GM18858 (cell line): Measurements from ENCODE around the gene FAT1.

ENCODE experiments used
- ATAC-seq: cut with Tn5 transposase; IDR thresholded peaks from one replicate; pipeline ENCODE4 v1.9.1; 2021; ENCODE audit not compliant: unreplicated experiment

Gene FAT1

DNA sequence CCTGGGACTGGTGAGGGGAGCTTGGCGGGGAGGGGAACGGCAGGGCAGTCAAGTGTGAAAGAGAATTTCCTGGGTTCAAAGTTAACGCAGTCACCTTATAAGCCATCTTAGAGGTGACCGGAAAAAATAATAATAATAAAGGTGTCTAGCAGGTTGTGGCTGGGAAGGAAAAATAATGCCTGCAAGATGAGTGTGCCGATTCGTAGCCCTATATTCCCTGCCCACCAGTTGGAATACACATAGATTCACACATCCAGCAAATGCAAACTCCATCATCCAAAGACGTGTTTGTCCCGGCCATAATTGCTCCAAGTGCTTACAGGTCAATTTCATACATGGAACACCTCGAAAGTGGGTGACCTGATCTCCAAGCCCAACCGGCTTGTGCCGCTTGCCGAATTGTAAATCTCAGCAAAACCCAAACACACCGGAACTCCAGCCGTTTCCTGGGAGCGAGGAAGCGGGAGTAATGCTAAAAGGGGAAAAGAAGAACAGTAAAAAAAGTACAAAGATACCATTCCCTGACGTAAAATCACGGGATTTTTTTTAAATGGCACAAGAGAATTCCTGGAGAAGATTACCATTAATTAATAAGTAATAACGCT is 1.3 kb upstream of the FAT1 start:
- no peak for ATAC-seq

DNA sequence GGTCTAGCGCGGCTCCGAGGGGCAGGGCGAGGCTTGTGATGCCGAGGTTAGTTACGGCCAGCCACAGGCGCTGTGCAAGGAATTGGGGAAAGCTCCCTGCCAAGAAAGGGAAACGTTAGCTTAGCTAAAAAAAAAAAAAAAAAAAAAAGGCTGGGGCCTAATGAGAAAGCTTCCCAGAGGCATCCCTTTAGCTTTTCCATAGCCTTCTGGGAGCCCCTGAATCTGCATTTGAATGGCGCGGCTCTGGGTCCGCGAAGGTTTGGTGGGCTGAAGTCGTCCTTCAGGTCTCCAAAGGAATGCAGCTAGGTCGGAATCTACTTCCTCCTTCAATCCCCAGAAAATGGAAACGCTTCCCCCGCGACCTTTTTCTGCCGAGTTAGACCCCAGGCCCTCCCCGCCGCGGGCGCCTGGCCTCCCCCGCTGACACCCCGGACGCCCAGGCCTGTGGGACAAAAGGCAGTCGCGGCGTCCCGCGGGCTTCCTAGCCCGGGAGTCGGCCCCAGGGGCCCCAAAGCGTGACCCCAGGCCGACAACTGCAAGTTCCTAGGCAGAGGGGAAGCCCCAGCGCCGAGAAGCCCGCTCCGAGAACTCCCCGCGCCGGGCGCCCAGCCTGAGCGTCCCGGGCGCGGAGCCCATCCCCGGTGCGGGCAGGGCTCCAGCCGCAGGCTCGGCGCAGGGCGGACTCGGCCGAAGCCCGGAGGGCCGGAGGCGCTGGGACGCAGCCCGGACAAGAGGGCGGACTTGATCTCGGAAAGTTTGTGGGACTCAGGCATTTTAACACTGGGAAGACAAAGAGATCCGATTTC is 605 bp upstream of the FAT1 start:
- no peak for ATAC-seq

DNA sequence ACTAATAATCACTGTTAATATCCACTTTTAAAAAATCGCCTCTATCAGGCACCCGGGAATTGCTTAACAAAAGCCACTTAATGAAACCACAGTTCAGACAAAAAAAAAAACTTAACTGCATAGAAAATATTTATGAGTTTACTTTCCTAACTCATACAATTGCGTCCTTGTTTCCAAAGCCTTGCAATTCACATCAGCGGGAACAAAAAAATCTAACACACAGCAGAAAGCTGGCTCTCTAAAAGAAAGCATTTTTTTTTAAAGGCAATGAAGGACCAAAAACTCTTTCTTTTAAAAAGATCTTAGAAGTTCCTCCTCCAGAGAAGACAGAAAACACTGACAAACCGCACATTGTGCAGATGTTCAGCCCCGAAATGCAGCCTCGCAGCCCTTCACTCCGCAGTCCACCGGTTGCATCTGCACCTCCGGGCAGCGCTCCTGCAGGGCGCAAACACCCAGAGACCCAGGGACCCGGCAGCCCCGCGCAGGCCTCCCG is 812 bp downstream of the FAT1 start:
- ATAC-seq = no peak

DNA sequence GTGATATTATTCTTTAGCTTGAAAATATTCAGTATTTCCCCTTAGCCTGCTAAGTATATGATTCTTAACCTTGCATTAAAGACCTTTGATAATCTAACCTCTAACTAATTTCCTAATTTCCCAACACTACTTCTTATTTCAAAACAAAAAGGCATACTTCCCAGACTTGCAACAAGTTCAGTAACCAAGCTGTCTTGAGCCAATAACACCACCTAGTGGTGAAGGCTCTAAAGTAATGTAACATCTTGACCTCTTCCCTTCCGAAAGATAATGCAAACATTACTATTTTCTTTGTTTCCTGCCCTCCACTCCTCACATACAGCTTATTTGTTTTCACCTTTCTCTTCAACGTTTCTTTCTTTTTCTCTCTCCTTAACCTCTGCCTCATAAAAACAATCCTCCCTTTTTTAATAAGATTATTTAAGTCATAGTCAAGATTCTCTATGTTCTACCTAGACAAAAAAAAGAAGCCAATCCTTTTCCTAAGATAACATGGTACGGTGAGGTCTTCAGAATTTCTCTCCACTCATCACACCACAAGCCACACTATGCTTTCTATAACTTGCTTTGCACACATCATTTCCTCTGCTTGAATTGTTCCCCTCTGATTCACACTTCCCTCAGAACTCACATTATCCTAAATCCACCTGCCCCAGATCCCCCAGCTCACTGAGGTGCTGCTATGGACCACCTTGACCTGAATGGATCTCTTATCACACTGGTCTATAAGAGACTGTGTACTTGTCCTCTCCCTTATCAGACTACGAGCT is 3.5 kb downstream of the FAT1 start:
- ATAC-seq = no peak

DNA sequence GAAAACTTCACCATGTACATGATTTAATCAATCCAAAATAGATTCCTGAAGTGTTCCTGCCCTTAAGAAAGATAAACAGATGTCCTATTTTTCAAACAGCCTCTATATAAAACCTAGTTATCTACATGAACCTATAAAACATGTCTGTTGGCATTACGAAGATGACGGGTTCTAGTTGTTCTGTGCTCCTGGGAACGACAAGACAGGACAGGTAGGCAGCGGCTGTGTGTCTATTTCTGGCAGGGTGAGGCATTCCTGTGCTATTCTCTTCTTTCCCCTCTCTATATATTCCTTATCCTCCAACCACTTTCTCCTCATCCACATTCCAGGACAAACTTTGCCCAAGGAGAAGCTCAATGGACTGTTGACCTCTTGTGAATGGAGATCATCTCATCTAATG is 6.1 kb downstream of the FAT1 start:
- no peak for ATAC-seq

DNA sequence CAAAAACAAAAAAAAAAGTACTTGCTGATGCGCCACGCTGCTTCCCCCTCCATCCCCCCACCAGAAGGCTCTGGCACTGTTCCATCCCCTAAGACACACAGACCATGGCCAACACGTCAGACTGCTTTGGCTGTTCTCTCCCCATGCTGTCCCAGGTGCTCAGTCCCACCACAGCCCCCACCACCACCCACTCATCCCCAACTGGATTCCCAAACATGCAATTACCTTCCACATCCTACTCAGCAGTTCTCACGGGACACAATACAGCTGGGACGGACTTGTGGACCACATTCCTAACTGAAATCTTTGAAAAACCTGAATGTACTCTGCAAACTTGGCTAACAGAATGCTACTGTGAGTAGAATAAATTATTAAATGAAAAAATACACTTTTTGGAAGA is 8.6 kb downstream of the FAT1 start:
- ATAC-seq = no peak

DNA sequence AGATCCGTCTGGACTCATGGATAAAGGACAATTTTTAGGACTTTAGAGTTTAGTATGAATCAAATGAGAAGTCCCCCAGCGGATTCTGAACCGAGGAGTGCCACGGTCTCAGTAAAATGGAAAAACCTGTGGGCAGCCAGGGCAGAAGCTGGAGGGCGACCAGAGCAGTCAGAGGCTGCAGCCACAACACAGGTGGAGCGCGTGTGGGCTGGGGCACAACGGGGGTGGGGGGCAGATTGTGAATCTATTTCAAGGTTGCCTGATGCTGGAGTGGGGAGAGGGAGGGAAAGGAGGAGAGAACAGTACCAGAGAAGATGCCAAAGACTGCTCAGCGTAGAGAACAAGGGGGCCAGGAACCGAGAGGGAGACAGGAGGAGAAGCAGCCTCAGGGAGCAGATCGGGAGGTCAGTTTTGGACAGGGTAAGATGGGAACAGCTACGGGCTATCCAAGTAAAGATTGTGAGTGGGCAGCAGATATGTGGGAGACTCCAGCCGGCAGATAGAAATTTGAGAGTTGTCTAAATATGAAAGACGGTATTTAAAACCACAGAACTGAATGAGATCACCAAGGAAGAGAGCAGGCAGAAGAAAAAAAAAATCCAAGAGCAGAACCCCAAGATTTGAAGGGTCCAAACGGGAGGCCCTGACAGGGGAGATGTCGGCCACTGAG is 9.5 kb downstream of the FAT1 start:
- no peak for ATAC-seq

DNA sequence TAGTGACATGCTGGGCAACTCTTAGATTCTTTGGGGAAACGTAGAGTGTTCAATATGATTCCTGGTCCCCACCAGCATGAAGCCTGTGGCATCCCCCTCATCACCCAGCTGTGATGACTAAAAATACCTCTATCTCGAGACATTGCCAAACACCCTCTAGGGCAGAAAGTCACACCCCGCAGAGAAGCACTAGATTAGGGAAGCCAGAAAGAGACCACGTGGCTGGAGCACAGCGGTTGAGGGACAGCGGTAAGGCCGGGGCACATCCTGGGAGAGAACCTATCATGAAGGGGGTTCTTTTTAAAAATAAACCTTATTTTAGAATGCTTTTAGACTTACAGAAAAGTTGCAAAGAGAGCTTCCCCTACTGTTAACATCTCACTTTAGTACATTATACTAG is 11.0 kb downstream of the FAT1 start:
- ATAC-seq = no peak

DNA sequence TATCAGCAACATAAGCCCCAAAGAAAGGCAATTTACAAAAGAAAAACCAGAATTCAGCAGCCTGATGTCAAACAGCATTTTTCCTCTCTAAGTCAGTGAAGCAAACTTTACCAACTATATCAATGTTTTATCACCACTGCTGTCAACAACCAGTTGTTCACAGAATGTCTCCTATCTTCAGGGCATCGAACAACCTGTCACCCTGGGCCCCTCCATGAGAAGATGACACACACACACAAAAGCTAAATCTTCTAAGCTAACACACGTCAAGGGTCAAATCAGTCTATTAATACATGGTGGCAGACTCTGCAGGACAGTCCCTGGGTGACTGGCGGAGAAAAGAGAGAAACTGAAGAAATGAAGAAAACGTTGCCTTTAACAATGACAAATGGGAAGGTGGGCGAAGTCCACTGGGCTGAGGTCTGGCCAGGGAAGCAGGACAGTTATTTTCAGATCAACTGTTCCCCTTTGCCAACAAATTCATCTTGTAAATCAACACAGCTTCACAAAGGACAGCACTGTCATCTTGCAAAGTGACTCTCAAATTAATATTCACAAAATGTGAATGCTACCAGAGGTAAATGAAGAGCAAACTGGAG is 13.0 kb downstream of the FAT1 start:
- no peak for ATAC-seq

DNA sequence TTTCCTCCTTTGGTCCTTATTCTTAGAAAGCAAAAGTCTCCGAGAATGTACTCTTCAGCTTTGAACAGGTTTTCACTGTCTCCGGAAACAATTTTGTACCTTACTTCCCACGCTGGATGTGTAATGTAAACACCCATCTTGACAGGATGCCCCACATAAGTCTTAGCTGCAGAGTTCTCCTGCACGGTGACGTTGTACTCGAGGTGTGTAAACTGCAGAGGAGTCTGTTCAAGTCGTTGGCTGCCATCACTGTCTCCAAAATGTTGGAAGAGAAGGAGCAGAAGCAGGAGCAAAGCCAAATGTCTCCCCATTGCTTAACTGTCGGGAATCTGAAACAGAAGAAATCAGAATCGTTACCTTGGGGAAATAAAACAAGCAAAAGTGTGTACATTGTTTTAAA is 14.1 kb downstream of the FAT1 start:
- no peak for ATAC-seq

DNA sequence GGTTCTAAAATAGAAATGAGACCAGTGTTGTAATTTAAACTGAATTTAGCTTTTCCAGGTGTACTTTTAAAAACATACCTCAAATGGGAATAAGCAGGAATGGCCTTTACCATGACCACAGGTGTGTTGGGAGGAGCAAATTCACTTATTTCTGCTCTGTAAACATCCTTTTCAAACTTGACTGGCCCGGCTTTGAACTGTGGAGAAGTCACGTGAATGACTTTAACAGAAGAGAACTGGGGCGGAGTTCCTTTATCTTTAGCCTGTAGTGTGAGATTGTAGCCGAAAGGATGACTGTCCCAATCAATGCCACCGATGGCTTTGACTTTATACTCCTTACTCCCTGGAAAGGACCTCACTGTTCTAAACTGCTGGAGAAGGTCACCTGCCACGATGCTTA is 15.1 kb downstream of the FAT1 start:
- ATAC-seq = no peak

DNA sequence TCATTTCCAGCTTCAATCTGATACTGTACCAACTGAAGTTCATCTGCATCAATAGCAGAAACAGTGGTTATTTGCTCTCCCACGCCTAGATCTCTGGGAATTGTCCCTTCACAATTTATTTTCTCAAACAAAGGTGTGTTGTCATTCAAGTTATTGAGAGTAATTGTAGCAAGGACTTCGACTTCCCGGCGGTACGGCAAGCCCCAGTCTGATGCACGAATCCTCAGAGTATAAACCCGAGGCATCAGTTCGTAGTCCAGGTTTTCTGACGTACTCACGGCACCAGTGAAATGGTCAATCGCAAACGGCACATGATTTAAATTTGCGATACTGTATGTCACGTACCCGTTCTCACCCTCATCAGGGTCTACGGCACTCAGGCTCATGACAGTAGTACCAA is 15.7 kb downstream of the FAT1 start:
- ATAC-seq = no peak

DNA sequence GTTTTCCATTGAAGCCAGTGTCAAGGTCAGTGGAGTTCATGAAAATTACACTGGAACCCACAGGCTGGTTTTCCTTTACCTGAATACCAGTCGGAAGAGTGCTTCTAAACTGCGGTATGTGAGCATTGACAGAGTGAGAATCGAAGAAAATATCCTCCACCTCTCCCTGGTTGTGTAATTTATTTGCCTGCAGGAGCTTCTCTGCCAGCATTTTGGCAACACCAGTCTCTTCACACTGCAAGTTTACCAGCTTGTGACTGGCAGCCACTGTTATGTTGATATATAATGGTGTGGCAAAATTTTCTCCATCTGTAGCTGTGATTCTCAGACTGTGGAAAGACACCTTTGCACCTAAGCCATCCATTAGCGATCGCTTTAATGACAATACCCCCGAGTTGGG is 16.1 kb downstream of the FAT1 start:
- no peak for ATAC-seq

DNA sequence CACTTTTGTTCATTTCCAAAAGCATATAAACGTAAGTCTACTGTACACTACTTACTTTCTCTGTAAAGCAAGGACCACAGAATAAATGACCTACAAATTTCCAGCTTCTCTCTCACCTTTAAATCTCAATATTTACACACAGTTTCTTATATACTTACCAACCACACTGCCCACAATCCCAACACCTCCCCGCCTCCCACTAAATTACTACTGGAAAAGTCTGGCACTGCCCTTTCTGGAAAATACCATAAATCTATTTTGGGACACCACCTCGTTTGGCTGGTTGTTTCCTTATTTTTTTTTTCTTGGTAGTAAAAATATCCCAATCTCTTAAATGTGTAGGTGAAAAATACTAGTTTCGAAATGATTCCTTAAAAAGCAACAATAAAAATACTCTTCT is 19.6 kb downstream of the FAT1 start:
- ATAC-seq = no peak

DNA sequence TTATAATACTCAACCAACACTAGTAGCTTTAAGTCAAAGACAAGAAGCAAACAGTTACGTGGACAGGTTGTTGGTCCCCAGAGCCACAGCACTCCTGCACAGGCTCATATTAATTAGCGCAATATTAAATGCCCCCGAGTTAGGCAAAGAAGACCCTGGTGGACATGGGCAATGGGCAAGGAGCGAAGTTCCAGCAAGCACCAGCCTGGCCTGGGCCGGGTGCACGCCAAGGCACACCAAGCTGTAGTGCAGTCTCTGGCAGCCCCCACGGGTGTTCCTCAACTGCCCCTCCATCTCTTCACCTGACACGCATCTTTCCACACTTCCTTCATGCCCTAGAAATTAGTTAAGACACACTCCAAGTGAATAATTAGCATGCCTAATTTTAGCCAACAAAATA is 20.1 kb downstream of the FAT1 start:
- no peak for ATAC-seq

DNA sequence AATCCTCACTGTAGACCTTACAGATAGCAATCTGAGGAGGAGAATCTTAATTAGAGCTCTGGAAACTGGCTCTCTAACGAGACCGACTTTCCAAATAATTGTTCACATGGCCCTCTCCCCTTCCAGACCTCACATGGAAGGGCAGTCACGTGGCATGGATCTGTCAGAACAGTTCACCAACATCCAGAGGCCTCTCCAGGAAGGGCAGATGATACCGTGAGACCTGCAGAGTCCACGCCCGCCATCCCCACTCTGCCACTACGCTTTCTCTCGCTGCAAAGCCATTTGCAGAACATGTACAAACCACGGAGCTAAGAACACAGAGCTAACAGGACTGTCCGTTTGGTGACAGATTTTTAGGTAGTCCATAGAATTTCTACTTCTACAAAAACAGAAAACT is 20.7 kb downstream of the FAT1 start:
- no peak for ATAC-seq

DNA sequence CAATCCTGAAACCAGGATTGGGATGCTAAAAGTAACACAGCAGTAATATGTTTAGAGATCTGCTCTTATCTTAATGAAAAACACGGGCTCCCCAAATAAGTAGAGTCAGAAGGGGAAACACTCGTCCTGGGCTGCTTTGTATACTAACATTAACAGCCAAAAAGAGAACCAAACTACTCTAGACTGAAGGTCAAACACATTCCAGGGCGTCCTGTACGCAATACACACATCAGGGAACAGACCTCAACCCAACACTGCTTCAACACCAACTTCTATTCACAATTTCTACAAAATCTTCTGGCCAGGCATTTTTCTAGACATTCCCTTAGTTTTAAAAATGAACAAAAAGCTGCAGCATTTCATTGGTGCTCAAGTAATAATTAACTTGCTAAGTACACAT is 21.4 kb downstream of the FAT1 start:
- ATAC-seq = no peak

DNA sequence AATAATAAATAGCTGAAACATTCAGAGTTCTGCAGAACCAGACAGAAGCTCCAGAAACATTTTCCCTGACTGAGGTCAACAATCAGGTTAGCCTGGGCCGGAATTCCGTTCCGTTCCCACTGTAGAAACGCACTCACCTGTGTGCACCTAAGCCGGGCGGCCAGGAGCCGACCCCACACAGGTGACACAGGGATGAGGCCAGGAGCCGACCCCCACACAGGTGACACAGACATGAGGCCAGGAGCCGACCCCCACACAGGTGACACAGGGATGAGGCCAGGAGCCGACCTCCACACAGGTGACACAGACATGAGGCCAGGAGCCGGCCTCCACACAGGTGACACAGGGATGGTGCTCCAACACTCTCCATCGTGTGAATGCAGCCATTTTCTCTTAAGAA is 21.9 kb downstream of the FAT1 start:
- ATAC-seq = no peak

DNA sequence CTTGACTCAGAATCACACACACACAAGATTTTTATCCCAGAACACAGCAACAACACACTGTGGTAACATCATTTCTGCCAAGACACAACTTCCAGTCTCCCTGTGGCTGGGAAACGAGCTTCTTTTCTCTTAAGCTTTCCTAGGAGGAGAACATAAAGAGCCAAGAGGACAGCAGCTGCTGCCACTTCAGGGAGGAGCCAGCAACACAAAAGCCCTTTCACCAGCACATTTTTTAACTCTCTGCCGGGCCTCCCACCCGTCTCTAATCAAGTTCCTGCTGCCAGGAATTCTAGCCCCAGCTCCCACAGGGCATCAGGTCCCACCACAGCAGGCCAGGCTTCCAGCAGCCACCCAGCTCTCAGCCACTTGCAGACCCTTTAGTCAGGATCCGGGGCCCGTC is 22.4 kb downstream of the FAT1 start:
- no peak for ATAC-seq

DNA sequence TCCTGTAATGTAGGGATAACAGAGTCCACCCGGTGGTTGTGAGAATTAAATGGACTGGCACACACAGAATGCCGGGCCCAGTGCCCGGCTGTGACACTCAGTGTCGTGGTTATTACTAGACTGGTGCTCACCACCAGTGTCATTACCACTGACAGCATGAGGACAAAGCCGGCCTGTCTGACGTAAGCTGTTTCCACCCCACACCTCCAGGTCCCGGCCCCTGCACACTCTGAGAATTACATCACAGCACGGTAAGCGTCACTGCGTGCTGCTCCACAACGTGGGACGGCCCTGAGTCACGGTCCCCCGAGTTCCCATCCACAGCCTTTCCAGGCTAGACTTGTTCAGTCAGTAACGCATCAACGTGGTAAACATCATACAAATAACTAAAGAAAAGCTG is 22.9 kb downstream of the FAT1 start:
- ATAC-seq = no peak

DNA sequence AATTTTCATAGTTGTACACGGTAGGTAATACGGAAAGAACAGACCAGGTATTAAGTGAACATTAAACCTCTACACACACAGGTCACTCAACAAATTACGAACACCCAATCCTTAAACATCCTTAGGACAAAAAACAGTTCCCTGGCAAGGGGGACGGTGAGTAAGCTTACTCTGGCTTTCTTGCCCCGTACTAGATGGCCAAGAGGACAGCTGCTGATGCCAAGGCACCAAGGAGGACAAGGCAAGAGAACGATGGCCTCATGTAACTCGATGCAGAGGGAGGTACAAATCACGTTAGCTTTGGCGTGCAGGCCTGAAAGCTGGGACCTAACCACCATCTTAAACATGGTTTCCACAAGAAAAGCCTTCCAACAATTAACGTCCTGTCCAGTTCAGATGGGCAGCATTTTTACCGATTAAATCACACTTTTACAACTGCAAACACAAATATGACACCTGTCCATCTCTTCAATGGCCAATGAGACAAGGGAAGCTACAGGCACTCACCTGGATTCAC is 23.7 kb downstream of the FAT1 start:
- ATAC-seq = no peak
